Heart left ventricle (tissue), 13 donors: ENCODE data around the gene THUMPD2.

Experiments
- CTCF ChIP-seq, 12 donors: fragments of 200-600 bp; sonication (generic) in 4 of 12; IDR thresholded peaks; one replicate each; pipeline versions ENCODE4 v1.5.0 to v1.8.0; 2018 to 2022; ENCODE audit warnings: antibody characterized with exemption in 12 of 12, mild to moderate bottlenecking in 5 of 12
- POLR2A ChIP-seq, 2 donors: fragments of 450-650 bp; IDR thresholded peaks; one replicate each; pipeline ENCODE4 v1.6.1; 2017; ENCODE audit warnings: antibody characterized with exemption in 2 of 2, mild to moderate bottlenecking in 2 of 2, moderate library complexity in 2 of 2
- donor health status: ischemic (EF 13 %, LVEDD 7.1; RV severe dilation, severe dysfunction).
- donor health status: DM: no; HTN: yes; CAD: no.
- donor health status: DM: no; HTN: no; CAD: no.
- donor health status: ischemic (EF 25% LVEDD 6.9; RV normal size, moderate dysfunction).
- donor health status: ischemic (EF 25% LVEDD 5.7; RV mildly dilated, moderate dysfunction).
- donor health status: ischemic (EF 35%, LVEDD 5.7; RV mildly dilated, moderate dysfunction).
- donor health status: nonischemic (EF 11% LVEDD 7.7; RV severe dilation, severe dysfunction).
- donor health status: DM: yes; HTN: yes; CAD: no.
- donor health status: PGD.
- donor health status: ischemic (EF 29% LVEDD 5.4; RV normal size, mild dysfunction).
- donor health status: nonischemic (EF 23%, LVEDD 6.1; RV moderate dilation, normal function).

GRCh38 chr2:39778775-39779340, at the start of gene THUMPD2:
- TF ChIP-seq POLR2A (IDR thresholded peaks at IDR 0.05) (peak in 1 of 2 donors; percentile 64), CTCF (IDR thresholded peaks at IDR 0.05) (no peak)
